NT2/D1 (cell line): ENCODE data around the gene DGAT2L6.

Source experiments
- SUZ12 ChIP-seq: IDR thresholded peaks from 2 replicates; pipeline ENCODE4 v1.6.1; 2011; ENCODE audit not compliant: insufficient read length, insufficient read depth; ENCODE audit errors: extremely low read depth
- YY1 ChIP-seq: IDR thresholded peaks from 2 replicates; pipeline ENCODE4 v1.6.1; 2011; ENCODE audit not compliant: insufficient read length, insufficient read depth
- ZNF274 ChIP-seq: IDR thresholded peaks from 2 replicates; pipeline ENCODE4 v1.6.1; 2011; ENCODE audit warnings: mild to moderate bottlenecking, low read depth, low read length

GRCh38 chrX:70172964-70173363, 4.3 kb upstream of the DGAT2L6 start:
- TF ChIP-seq YY1, result no peak
- TF ChIP-seq SUZ12, result no peak
- no peak for TF ChIP-seq ZNF274
